Germinal center (tissue), 1 donor: ENCODE results near the gene GPANK1.
A peak's percentile ranks its signal among the peaks of the same experiment; 100 is the strongest.

Source experiments
- DNase-seq: peaks from one replicate; pipeline ENCODE4 v3.0.0; 2012; ENCODE audit warnings: mixed read lengths, low spot score

GPANK1 gene

DNA sequence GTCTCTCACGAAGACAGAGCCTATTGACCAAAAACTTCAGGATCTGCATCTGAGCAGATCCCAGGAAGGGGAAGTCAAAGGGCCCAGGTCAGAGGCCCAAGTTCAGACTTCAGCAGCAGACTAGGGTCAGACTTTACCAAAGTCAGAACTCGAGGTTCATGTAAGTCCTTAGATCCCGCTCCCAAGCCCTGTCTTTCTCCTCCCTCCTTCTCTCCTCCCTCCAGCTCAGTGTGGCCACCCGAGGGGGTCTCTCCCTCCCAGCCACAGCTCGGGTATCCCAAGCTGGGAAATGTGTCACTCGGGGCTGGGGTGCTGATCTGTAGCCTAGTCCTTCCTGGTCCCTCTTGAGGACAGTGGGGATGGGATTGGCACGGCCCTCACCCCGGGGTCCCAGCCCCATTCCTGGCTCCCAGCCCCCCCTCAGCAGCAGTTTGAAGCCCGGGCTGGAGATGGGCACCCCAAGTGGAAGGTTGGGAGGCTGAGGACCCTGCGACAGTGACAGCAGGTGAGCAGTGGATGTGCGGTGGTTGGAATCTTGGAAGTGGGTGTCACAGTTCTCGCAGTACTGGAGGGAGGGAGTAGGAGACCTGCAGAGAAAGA, 2.6 kb downstream of the GPANK1 start:
- DNase-seq: no peak

- no peak for DNase-seq
Measured at GRCh38 chr6:31661262-31662123, 3.3 kb downstream of the GPANK1 start.

DNA sequence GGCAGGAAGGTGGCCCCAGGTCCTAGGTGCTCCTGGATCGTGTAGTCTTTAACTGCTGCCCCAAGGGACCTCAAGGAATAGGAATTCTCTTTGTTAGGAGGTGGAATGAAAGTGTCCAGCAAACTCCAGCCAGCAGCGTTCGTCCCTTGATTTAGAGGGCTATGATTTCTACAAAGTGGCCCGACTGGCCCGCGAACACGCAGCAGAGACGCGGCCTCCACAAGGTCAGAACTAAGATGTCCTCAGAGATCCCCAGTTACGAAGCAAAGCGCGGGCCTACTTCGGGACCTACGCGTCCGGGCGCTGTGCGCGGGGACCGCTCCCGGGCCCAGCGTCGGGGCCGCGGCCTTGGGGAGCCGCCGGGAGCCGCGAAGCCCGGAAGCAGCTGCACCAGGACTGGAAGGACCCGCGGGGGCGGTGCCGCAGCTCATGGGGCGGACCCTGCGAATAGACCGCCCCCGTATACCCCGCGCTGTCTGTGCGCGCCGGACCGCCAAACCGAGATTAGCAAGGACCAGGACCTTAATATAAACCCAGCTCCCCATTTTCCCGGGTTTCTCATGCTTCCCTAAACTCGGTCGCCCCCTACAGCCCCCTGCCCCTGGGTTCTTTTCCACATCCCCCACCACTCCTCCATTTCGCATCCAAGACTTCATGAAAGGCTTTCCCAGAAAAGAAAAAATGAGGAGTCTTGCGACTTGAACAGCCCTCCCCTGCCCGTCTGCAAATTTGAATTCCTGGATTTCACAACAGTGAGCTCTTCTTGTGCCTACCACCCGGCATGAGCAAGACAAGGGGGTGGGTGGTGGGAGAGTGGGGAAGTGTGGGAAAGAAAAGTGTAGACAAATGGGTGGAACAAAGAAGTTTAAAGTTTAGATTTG, 4.2 kb downstream of the GPANK1 start, which contains the start of gene C6orf47:
Gene C6orf47, minus strand, starts transcription at position 398 of the 881 bp plus-strand sequence. CDS start 831 bp downstream, outside the sequence.
- DNase-seq: peak; percentile 88

- peak; percentile 43 for DNase-seq
Measured at GRCh38 chr6:31659649-31660380, 5.0 kb downstream of the GPANK1 start.

GRCh38 chr6:31658983-31659648, 5.7 kb downstream of the GPANK1 start:
- no peak for DNase-seq

- DNase-seq: no peak
Measured at GRCh38 chr6:31658158-31658688, 6.6 kb downstream of the GPANK1 start.

DNA sequence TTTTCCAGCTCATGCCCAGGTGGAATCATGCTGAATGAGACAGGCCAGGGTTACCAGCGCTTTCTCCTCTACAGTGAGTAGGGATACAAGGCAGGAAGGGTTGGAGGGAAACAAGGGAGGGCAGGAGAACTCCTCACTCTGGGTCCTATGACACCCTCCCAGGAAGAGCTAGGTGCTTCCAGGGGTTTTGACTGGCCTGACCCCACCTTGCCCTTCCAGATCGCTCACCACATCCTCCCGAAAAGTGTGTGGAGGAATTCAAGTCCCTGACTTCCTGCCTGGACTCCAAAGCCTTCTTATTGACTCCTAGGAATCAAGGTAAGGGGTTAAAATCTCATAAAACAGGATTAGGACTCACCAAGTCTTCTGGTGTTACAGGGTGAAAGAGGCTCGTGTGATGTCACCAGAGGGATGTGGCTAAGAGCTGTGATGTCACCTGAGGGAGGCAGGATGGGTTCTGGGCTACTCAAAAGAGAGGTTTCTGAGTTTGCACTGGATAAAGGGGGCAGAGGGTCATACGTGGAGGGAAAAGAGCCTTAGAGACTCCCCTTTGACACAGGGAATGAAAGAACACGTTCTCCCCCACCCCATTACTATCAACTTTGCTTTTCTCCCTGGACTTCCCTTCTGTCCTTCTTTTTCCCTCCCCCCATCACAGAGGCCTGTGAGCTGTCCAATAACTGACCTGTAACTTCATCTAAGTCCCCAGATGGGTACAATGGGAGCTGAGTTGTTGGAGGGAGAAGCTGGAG, 7.2 kb downstream of the GPANK1 start:
- DNase-seq: no peak

DNA sequence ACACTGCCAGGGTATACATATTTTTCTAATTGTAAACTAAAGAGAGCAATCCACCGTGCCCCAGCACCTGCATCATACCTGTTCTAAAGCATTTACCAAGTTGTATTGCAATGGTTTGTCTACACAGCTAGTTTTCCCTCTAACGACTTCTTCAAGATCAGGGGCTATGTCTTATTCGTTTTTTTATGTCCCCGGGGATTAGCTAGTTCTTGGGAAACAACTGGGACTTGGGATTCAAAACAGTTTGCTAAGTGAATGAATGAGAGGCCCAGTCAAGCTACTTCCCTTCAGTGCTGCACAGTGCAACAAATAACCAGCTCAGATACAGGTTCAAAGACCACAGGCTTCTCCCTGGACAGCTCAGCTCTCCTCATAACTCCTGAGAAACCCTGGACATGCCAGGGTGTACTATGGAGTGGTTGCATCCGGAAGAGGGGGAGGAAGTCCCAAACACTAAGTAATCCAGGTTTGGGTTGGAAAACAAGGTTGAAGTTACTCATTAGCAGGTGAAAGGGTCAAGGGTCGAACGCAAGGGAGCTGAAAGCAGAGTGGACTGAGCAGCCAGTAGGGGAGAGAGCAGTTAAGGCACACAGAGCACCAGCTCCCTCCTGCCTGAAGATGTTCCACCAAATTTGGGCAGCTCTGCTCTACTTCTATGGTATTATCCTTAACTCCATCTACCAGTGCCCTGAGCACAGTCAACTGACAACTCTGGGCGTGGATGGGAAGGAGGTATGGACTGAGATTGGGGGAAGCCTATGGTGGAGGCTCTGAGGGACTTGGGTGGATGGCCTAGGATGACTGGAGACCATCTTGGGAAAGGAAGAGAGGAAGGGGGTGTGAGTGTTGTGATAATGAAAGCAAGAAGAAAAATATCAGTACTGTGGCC, 9.2 kb downstream of the GPANK1 start, which contains the start of gene APOM:
Gene APOM, plus strand, starts transcription at position 546 of the 889 bp plus-strand sequence. Its CDS starts 73 bp downstream, at position 619.
- DNase-seq: no peak

DNA sequence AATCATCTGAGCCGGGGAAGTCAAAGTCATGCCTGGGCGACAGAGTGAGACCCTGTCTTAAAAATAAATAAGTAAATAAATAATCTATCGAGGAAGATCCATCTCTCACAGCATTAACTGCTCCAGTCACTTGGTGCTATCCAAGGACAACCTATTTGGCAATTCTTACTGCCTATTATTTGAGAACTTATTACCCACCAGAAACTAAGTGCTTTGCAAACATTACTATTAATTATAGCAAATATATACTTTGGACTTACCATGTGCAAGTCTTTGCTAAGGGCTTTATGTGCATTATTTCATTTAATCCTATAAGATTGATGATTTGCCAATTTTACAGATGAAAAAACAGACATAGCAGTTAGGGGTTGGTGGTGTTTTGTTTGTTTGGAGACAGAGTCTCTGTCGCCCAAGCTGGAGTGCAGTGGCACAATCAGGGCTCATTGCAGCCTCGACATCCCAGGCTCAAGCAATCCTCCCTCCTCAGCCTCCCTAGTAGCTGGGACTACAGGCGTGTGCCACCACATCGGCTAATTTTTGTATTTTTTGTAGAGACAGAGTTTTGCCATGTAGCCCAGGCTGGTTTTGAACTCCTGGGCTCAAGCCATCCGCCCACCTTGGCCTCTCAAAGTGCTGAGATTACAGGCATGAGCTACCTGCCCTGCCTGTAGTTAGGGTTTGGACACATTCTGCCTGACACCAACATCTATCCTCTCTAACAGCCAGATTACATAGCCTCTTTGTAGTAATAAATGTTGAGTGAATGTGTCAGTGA, 10.0 kb downstream of the GPANK1 start:
- no peak for DNase-seq

DNA sequence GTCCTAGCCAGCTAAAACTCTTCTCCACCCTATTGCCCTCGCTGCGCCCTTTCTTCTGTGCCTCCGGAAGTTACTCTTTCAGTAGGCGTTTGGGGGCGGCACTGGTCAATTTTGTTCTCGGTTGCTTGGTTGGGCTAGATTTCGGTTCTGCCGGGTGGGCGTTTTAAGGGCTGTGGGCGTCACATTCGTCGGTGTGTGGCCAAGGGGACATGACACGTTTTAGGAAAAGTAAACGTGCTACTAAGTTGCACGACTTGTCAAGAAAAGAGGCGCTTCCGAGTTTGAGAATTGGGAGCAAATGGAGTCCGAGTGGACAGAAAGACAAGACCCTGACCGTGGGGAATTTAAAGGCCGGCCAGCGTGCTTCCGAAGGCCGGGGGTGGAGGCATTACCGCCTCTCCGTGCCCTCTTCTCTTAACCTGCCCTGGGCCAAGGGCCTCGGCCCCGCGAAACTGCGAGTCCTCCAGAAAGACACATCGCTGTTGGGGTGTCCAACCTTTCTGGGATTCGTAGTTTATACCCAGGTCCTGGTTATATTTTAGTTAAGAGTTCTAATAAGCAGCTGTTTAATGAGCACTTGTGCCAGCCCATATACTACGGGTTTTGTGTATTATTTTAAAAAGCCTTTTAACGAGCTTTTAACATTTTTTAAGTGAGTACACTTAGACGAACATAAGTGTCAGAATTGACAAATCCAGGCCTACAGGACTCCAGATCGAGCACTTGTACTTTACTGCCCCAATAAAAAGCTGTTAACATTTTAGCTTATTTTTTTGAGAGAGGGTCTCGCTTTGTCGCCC, 11.7 kb downstream of the GPANK1 start:
- DNase-seq: peak; percentile 90

DNA sequence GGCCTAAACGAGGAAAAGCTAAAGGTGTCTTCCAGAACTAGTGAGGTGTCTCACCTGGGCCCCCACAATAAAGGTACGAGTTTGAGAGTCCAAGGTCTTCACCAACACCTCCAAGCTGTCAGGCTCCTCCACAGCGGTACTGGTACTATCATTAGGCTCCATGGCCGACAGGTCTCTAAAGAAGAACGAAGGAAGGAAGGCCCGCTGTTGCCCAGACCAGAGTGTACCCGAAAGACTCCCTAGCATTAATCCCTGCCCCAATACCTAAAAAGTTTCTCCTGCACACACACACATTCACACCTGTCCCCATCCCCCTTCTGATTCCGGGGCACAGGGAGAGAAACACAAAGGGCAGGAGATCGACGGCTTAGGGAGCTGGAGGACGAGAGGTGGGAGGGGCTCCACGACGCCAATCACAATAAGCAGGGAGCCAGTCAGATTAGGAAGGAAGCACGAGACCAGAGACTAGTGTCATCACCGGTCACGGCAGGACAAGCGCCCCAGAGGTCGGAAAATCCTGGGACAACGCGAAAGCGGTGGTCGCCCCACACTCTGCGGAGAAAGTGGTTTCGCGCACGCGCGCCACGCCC, 13.1 kb downstream of the GPANK1 start:
- no peak for DNase-seq

DNA sequence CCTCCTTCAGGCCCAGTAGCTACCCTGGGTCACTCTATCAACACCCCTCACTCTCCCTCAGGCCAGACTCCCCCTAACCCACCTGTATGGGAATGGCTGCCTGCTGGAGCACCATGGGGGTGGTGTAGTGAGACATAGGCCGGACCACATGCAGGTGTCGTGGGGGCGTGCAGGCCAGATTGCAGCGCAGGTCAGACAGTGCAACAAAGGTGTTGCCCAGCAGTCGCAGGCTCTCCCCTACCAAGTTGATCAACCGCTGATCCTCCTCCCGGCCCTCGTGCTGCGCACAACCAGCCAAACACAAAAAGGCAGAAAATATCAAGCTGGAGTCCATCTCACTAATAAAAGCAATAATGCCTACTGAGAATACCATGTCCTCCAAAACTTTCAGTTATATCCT, 19.5 kb downstream of the GPANK1 start:
- DNase-seq: no peak

GRCh38 chr6:31643818-31644454, 20.9 kb downstream of the GPANK1 start:
- DNase-seq: no peak

DNA sequence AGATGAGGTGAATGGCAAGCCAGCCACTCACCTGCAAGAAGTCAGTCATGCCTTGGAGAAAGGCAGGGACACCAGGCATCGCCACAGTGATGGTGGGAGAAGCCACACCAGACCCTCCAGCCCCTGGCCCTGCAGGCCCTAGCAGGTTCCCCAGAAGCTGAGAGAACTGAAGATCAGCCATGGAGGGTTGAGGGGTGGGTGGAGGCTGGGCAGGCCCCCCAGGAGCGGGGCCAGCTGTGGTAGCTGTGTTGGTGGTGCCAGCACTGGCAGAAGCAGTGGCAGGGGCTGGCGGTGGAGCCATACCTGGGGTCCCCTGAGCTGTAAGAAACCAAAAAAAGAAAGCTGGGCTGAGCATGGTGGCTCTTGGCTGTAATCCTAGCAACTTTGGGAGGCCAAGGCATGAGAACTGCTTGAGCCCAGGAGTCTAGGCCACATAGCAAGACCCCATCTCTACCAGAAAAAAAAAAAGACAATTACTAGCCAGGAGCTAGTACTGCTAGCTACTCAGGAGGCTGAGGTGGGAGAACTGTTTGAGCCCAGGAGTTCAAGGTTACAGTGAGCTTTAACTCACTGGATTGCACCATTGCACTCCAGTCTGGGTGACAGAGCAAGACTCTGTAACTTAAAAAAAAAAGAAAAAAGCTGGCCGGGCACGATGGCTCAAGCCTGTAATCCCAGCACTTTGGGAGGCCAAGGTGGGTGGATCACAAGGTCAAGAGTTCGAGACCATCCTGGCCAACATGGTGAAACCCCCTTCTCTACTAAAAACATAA, 21.8 kb downstream of the GPANK1 start:
- DNase-seq: no peak

- DNase-seq: no peak
Measured at GRCh38 chr6:31641370-31641769, 23.4 kb downstream of the GPANK1 start.

DNA sequence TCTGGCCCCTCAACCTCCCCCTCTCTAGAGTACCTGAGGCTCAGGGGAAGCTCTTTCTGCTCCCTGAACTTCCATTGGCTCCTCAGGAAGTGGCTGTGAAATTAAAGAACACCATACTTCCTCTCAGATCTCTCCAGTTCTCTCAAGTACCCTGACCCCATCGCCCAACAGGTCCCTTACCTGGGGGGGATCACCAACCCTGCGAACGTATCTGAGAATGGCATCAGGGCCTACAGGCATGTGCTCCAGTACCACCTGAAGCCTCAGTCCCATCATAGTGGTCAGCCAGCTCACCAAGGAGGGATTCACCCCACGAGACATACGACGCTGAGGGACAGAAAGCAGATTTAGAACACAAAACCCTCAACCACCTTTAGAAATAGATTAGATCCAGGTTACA, 24.2 kb downstream of the GPANK1 start:
- DNase-seq: no peak
